K562 (cell line): ENCODE data around the gene TOMM22. TPM values are rescaled to one million over a fixed set of nuclear protein-coding genes. Genes with fewer than 3 reads are reported as not detected.

ENCODE experiments used
- ARID2 ChIP-seq: fragments of 450-650 bp; IDR thresholded peaks from 2 replicates; pipeline ENCODE4 v1.6.1; 2017; ENCODE audit warnings: antibody characterized with exemption, mild to moderate bottlenecking
- BACH1 ChIP-seq: fragments of 200-800 bp; sonication (Bioruptor generic); IDR thresholded peaks from 2 replicates; pipeline ENCODE4 v1.6.1; 2016; ENCODE audit warnings: missing genetic modification characterization, missing compliant biosample characterization
- CBFA2T3 ChIP-seq: fragments of 450-650 bp; IDR thresholded peaks from 2 replicates; pipeline ENCODE4 v1.6.1; 2017
- FOS ChIP-seq: IDR thresholded peaks from 3 replicates; pipeline ENCODE4 v1.6.1; 2011; ENCODE audit not compliant: insufficient read length; ENCODE audit errors: extremely low read depth
- JUND ChIP-seq, 2 experiments: IDR thresholded peaks; 2 replicates in 1 of 2; 3 replicates in 1 of 2; pipeline ENCODE4 v1.6.1; 2011; ENCODE audit warnings: borderline replicate concordance in 2 of 2, low read depth in 2 of 2, low read length in 2 of 2, improper control_type of control experiment in 1 of 2, missing biosample characterization in 1 of 2, missing genetic modification characterization in 1 of 2, missing genetic modification reagents in 1 of 2
- MAZ ChIP-seq, 2 experiments: fragments of 450-650 bp in 1 of 2; sonication (generic) in 1 of 2; formaldehyde crosslinking; IDR thresholded peaks in 1 of 2; conservative IDR thresholded peaks in 1 of 2; 2 replicates each; pipeline versions ENCODE4 v1.4.0 to v1.5.0; 2020; ENCODE audit warnings: mild to moderate bottlenecking in 1 of 2, missing genetic modification reagents in 1 of 2
- MCM2 ChIP-seq: fragments of 450-650 bp; IDR thresholded peaks from 2 replicates; pipeline ENCODE4 v1.6.1; 2017; ENCODE audit warnings: low read depth, mild to moderate bottlenecking
- NFIC ChIP-seq: fragments of 450-650 bp; IDR thresholded peaks from 2 replicates; pipeline ENCODE4 v1.6.1; 2017; ENCODE audit warnings: mild to moderate bottlenecking, inconsistent platforms
- RB1 ChIP-seq: fragments of 450-650 bp; IDR thresholded peaks from 2 replicates; pipeline ENCODE4 v1.6.1; 2017; ENCODE audit warnings: low read depth, mild to moderate bottlenecking
- RFX5 ChIP-seq: IDR thresholded peaks from 2 replicates; pipeline ENCODE4 v1.6.1; 2011; ENCODE audit warnings: low read depth, mild to moderate bottlenecking, improper control_type of control experiment, low read length
- SIX5 ChIP-seq, 2 experiments: IDR thresholded peaks; 2 replicates each; pipeline ENCODE4 v1.6.1; 2011; ENCODE audit warnings: low read length in 2 of 2, borderline replicate concordance in 1 of 2, low read depth in 1 of 2, mild to moderate bottlenecking in 1 of 2, moderate library complexity in 1 of 2; ENCODE audit not compliant: insufficient read depth in 1 of 2
- TAF1 ChIP-seq: IDR thresholded peaks from 2 replicates; pipeline ENCODE4 v1.6.1; 2011; ENCODE audit warnings: mild to moderate bottlenecking, low read length, moderate library complexity; ENCODE audit not compliant: insufficient read depth, control insufficient read depth, severe bottlenecking; ENCODE audit errors: extremely low read depth
- TBP ChIP-seq: optimal IDR thresholded peaks from 2 replicates; pipeline ENCODE3; 2011; ENCODE audit warnings: low read depth, low read length, improper control_type of control experiment
- YY1 ChIP-seq, 3 experiments: IDR thresholded peaks; 2 replicates each; pipeline ENCODE4 v1.6.1; 2011; ENCODE audit warnings: low read length in 2 of 3, mild to moderate bottlenecking in 2 of 3, moderate library complexity in 2 of 3, borderline replicate concordance in 1 of 3, control low read depth in 1 of 3, low read depth in 1 of 3; ENCODE audit not compliant: insufficient read depth in 3 of 3, insufficient replicate concordance in 2 of 3, control insufficient read depth in 1 of 3, insufficient read length in 1 of 3; ENCODE audit errors: extremely low read depth in 1 of 3
- ZNF212 ChIP-seq: fragments of 450-650 bp; formaldehyde crosslinking; IDR thresholded peaks from 2 replicates; pipeline ENCODE4 v1.4.0; 2020; ENCODE audit warnings: mild to moderate bottlenecking
- ZNF589 ChIP-seq: fragments of 200-800 bp; sonication (Bioruptor generic); IDR thresholded peaks from 2 replicates; pipeline ENCODE4 v1.6.1; 2016; ENCODE audit warnings: low read depth, missing genetic modification characterization, missing compliant biosample characterization
- polyA plus RNA-seq, 8 experiments: library from polyadenylated mRNA; depleted of rRNA in 4 of 8; stranded (reverse) in 5 of 8; unstranded in 3 of 8; fragments of >200 nt; fragmentation: Nextera tagmentation in 2 of 8; fragmentation: Illumina TruSeq in 1 of 8; extraction: Ambion mirVana in 2 of 8; extraction: Trizol in 1 of 8; gene quantifications; 2 replicates each; pipeline versions ENCODE4 v1.2.1 to v1.2.3, GENCODE V29; 2011 to 2014; ENCODE audit warnings: inconsistent platforms in 1 of 8, missing spikeins in 1 of 8
- total RNA-seq, 7 experiments: library from RNA; depleted of rRNA in 6 of 7; stranded (reverse); fragments of >200 nt in 6 of 7; fragmentation: Illumina TruSeq in 2 of 7; extraction: Trizol in 2 of 7; gene quantifications; 2 replicates each; pipeline versions ENCODE4 v1.2.1 to v1.2.3, GENCODE V29; 2011 to 2021; ENCODE audit warnings: low replicate concordance in 1 of 7
- TF ChIP-seq, protein P1 (sequence below): sonication (generic); formaldehyde crosslinking; IDR thresholded peaks from 2 replicates; pipeline ENCODE4 v1.8.0; 2022; ENCODE audit warnings: mild to moderate bottlenecking, low read depth, missing genetic modification reagents
- TF ChIP-seq, protein P2 (sequence below), 2 experiments: fragments of 250-450 bp in 1 of 2; fragments of 450-650 bp in 1 of 2; sonication (Bioruptor Pico) in 1 of 2; IDR thresholded peaks; 2 replicates each; pipeline versions ENCODE4 v1.6.1 to v1.8.0; 2016 to 2021; ENCODE audit warnings: mild to moderate bottlenecking in 2 of 2, moderate library complexity in 2 of 2, missing compliant biosample characterization in 1 of 2, missing genetic modification characterization in 1 of 2
- TF ChIP-seq, protein P3 (sequence below): fragments of 450-650 bp; IDR thresholded peaks from 2 replicates; pipeline ENCODE4 v1.6.1; 2018; ENCODE audit not compliant: partially characterized antibody

The TOMM22 gene
- total and polyA plus RNA-seq, 9 of the 15 experiments (the other 6 are each of a cell fraction or from before 2014, with no cell fraction given) = 25.8 to 108 (median 73.8) TPM

DNA sequence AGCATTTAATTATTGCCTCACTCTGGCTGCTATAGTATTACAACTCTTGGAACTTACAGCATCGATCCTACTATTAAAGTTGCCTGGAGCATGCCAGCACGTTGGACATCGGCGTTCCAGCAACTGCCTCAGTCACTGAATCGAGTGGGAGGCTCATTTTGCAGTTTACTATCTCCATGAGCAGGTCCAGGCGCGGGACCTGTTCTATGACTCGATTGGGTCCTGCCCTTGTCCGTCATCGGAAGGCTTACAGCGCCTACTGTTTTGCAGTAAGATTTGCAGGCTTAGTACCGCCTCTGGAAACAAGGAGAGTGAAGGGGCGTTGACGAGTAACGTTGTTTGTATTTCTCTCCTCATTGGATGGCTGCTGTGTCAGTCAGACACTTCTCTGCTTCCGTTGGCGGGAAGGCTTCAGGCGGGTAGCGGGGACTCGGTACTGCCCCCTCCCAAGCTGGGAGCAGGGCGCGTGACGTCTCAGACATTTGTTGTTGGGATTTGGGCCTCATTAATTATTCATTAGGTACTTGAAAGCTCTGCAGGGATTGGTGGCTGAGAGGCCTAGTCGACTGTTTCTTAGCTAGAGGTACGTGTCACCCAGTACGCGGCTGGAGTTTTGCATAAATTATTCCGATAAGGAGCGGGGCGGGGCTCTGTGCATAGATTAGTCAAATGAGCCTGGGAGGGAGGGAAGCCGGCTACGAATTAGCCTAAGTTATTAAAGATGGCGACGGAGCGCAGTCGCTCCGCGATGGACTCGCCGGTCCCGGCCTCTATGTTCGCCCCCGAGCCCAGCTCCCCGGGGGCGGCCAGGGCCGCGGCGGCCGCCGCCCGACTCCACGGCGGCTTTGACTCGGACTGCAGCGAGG is 23.7 kb downstream of the TOMM22 start, which contains the start of gene GTPBP1 (continued):
- TF ChIP-seq ZNF589 (CRISPR knock-in tag) (no peak), MAZ (CRISPR knock-in tag; conservative IDR thresholded peaks at IDR 0.05 in 1 of 2, IDR thresholded peaks at IDR 0.05 in 1 of 2) (peak in 1 of 2 experiments; percentile 80; a peak in 2 of 4 replicates), ZNF212 (no peak), YY1 (IDR thresholded peaks at IDR 0.05; ENCODE audit: borderline replicate concordance in 1 of 3, control insufficient read depth in 1 of 3, extremely low read depth in 1 of 3, insufficient read depth in 3 of 3, insufficient read length in 1 of 3, insufficient replicate concordance in 2 of 3, low read depth in 1 of 3, low read length in 2 of 3) (peak; percentile 59 to 95 (median 90)), RB1 (peak; percentile 69; the same call in 1 of the 2 replicates), NFIC (no peak), RFX5 (0 out of 2 replicates have a peak, but pooled peaks have one; percentile 28), ARID2 (no peak), JUND (IDR thresholded peaks at IDR 0.05; ENCODE audit: borderline replicate concordance, low read depth, low read length) (peak; percentile 57; the same call in 1 of the 2 replicates), JUND (tag; IDR thresholded peaks at IDR 0.05; ENCODE audit: borderline replicate concordance, low read depth, low read length) (no peak; the same call in 2 of the 3 replicates), TAF1 (peak; percentile 82), MCM2 (no peak), FOS (peak; percentile 93), SIX5 (IDR thresholded peaks at IDR 0.05; ENCODE audit: borderline replicate concordance in 1 of 2, insufficient read depth in 1 of 2, low read depth in 1 of 2, low read length in 2 of 2) (no peak), CBFA2T3 (peak; percentile 55; the same call in 1 of the 2 replicates), TBP (peak; percentile 86), BACH1 (no peak)
- TF ChIP-seq, protein P1, sequence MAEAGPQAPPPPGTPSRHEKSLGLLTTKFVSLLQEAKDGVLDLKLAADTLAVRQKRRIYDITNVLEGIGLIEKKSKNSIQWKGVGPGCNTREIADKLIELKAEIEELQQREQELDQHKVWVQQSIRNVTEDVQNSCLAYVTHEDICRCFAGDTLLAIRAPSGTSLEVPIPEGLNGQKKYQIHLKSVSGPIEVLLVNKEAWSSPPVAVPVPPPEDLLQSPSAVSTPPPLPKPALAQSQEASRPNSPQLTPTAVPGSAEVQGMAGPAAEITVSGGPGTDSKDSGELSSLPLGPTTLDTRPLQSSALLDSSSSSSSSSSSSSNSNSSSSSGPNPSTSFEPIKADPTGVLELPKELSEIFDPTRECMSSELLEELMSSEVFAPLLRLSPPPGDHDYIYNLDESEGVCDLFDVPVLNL (CRISPR knock-in tag) = 0 out of 2 replicates have a peak, but pooled peaks have one; percentile 10
- TF ChIP-seq, protein P2, sequence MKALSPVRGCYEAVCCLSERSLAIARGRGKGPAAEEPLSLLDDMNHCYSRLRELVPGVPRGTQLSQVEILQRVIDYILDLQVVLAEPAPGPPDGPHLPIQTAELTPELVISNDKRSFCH (CRISPR knock-in tag; IDR thresholded peaks at IDR 0.05) = no peak
- TF ChIP-seq, protein P2 (tag; IDR thresholded peaks at IDR 0.05) = no peak
- TF ChIP-seq, protein P3, sequence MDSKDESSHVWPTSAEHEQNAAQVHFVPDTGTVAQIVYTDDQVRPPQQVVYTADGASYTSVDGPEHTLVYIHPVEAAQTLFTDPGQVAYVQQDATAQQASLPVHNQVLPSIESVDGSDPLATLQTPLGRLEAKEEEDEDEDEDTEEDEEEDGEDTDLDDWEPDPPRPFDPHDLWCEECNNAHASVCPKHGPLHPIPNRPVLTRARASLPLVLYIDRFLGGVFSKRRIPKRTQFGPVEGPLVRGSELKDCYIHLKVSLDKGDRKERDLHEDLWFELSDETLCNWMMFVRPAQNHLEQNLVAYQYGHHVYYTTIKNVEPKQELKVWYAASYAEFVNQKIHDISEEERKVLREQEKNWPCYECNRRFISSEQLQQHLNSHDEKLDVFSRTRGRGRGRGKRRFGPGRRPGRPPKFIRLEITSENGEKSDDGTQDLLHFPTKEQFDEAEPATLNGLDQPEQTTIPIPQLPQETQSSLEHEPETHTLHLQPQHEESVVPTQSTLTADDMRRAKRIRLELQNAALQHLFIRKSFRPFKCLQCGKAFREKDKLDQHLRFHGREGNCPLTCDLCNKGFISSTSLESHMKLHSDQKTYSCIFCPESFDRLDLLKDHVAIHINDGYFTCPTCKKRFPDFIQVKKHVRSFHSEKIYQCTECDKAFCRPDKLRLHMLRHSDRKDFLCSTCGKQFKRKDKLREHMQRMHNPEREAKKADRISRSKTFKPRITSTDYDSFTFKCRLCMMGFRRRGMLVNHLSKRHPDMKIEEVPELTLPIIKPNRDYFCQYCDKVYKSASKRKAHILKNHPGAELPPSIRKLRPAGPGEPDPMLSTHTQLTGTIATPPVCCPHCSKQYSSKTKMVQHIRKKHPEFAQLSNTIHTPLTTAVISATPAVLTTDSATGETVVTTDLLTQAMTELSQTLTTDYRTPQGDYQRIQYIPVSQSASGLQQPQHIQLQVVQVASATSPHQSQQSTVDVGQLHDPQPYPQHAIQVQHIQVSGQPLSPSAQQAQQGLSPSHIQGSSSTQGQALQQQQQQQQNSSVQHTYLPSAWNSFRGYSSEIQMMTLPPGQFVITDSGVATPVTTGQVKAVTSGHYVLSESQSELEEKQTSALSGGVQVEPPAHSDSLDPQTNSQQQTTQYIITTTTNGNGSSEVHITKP = no peak
